Spleen (tissue), 7 donors: ENCODE results near the gene ITGB5.

Experiments
- CTCF ChIP-seq, 11 experiments: fragments of 200-600 bp in 7 of 11; fragments of 450-650 bp in 4 of 11; sonication (generic) in 4 of 11; IDR thresholded peaks in 8 of 11; conservative IDR thresholded peaks in 3 of 11; 1 replicate in 7 of 11; 2 replicates in 4 of 11; pipeline versions ENCODE4 v1.4.0 to v1.8.0; 2016 to 2021; ENCODE audit warnings: antibody characterized with exemption in 11 of 11, inconsistent platforms in 4 of 11, mild to moderate bottlenecking in 1 of 11
- POLR2AphosphoS5 ChIP-seq, 3 donors: sonication (generic); formaldehyde crosslinking; IDR thresholded peaks; one replicate each; pipeline ENCODE4 v1.5.1; 2017; ENCODE audit warnings: antibody characterized with exemption in 3 of 3
- donor health status: DM: no; HTN: no; CAD: no; lungs with moderate emphysema.
- donor health status: DM: no; HTN: no; CAD: no.
- donor health status: DM: no; HTN: no; CAD: no.

GRCh38 chr3:124886168-124887056, 753 bp downstream of the ITGB5 start:
- TF ChIP-seq CTCF (IDR thresholded peaks at IDR 0.05 in 8 of 11, conservative IDR thresholded peaks at IDR 0.05 in 3 of 11) = no peak
- TF ChIP-seq POLR2AphosphoS5 (IDR thresholded peaks at IDR 0.05) = peak; percentile 23 to 70 (median 49)
